GM18517 (cell line): ENCODE measurements around the gene MYT1.
A peak's percentile ranks its signal among the peaks of the same experiment; 100 is the strongest.

Experiments
- ATAC-seq: cut with Tn5 transposase; IDR thresholded peaks from one replicate; pipeline ENCODE4 v1.9.1; 2021; ENCODE audit warnings: mild to moderate bottlenecking, moderate library complexity; ENCODE audit not compliant: unreplicated experiment

Gene MYT1

DNA sequence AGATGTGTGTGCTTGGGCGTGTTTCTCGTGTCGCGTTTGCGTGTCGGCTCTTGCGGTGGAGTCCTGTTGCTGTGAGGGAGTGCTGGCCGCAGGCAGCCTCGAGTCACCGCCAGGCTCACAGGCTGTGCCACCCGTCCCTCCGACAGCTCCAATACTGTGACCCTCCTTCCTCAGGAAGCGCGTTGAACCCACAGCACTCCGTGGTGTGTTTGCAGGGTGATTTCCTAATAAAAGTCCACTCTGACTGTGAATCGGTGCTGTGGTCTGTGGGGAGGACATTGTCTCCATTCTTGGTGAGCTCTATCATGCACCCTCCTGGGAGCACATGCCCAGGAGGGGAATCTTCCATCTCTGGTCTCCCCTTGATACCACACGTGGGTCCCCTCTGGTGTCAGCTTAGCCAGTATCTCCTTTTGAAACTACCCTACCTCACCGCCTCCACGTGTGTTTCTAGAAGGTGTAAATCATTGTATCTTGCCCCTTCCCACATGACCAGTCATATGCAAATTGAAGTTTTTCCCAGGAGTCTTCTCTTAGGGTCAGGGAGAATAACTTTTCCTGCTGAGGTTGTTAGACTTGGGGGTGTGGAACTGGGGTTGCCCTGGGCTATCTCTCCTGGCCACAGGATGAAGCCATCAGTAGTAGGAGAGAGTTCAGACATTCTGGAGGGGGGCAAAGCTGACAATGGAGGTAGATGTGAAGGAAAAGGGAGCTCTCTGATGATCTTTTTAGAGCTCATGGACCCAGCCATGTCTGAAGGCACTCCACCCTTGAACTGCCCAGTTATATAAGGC, 77.9 kb downstream of the MYT1 start:
- ATAC-seq = no peak

DNA sequence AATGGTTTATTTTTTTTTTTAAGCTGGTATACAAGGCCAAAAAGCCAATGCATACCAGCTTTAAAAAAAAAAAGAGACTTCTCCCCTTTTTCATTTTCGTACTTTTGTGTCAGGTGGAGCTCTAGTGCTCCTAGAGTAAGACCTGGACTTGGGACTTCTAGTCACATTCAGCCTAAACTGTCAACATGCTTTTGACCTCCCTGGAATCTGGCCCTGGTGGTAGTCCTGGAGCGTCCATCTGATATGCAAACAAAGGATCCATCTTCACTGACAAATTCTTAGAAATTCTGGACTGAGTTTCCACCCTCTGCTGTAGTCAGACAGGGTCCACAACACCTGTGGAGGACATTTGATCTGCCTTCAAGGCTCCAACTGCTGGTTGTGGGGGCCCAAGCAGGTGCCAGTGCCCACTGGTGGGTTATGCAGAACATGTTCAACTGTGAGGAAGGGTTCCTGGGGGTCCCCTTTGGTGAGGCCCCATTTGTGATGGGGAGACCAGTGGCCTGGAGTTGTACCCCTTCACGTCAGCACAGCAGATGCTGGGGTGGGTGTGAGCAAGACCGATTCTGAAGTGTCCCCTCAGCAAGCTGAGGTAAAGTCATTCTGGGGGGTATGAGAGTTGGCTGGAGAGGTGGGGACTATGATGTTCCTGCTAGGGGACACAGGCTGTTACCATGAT, 78.7 kb downstream of the MYT1 start:
- ATAC-seq = no peak

DNA sequence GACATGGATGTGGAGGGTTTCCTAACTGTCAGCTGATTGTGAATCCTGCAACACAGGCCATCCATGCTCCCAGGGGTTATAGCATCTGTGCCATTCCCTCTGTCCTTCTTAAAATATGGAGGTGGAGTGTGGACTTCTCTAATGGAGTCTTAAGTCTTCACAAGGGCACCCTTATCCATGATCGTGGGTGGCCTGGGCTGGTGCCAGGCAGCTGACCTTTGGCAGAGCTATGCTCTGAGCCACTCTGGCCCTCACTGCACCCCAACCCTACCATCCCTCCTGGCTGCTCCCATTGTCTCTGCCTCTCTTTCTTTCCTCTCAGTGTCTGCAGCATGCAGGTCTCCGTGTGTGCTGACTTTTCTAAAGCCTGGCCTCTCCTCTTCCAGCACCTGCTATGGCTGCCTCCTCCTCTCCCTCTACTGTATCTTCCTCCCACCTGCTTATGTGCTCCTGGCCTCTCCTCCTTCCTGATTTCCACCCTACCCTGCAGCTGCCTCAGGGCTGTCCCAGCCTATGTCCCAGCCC, 80.1 kb downstream of the MYT1 start:
- ATAC-seq = no peak

DNA sequence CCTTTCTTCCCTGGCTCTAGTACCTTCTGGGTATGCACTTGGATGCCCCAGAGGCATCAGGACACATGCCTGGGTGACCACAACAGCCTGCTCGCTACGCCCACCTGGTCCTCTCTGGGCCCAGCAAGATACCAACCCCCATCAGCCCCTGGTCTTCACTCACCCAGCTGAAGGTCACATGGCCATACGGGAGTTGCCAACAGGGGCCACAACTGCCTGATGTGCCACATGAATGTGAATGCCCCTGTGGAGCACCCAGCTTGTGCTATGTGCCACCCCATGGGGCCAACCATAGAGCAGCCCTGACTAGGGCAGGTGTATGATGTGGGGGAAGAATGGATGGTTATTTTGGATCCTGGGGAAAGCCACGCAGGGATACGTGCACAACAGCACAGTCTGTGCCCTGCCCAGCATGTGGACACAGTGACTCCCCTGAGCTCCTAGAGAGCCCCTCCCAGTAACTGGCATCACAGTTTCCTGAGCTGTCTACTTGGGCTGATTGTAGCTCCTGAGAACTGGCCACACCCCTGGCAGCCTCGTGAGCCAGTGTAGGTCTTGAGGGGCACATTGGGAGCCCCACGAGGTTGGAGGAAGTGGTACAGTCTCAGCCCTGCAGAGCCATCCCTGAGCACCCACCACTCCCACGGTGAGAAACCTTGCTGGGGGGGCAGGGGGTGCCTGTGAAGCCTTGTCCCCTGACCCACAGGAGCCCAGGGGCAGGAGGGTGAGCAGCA, 80.8 kb downstream of the MYT1 start:
- no peak for ATAC-seq

DNA sequence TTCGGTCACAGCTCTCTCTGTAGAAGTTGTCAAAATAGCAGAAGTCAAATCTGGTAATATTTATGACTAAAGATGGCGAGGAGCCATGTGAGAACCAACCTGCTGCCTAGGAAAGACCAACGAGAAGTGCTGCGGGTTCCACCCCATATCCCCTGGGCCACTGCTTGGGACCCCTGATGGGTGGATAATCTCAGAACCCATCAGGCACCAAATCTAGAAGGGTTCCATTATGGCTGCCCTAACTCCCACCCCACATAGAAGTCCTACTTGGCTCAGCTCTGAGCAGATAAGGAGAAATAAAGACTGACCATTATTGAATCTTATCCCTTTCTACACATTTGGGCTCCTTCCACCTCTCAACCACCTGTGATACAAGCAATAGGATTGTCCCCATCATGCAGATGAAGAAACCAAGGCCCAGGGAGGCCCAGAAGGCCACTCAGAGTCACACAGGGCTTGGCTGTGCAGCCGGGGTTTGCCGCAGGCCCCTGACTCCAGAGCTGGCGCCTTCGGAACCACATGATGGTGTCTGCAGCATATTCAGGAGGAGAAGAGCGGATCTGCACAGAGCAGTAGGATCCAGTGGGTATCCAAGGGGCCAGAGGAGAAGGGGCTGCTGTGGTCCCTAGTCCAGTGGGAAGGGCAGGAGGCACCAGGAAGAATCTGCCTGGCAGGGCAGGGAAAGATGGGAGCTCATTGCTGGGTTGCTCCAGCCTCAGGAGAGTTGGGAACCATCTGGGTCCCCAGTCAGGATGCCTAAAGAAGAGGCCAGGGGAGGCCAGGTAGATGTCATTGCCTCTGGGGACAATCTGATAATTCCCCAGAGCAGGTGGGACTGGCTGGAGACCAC, 81.7 kb downstream of the MYT1 start:
- no peak for ATAC-seq

DNA sequence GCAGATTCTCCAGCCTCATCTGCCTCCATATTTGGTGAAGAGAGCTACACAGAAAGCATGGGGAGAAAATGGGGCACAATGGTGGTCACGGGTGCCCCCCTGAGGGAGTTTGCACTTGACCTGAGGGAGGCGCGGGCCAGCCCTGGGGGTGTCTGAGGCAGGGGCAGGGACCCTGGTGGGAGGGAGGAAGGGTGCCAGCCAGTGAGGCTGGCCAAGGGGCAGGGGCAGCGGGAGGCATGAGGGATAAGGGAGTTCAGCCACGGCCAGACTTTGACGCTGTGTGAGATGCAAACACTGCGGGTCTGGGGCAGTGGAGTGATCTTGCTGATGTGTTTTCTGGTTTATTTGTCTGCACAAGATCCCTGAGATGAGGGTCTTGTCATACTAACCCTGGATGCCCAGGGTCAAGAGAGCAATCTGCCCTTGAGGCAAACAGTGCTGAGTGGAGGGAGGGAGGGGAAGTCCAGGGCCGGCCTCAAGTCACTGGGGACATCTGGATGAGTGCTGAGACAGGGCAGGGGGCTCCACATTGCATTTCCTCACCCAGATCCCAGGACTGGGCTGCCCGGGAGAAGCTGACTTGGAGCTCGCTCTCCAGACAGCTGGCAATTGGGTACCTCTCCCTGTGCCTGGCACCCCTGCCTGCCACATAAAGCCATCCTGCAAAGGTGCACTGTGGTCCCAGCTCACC, 82.5 kb downstream of the MYT1 start:
- no peak for ATAC-seq

DNA sequence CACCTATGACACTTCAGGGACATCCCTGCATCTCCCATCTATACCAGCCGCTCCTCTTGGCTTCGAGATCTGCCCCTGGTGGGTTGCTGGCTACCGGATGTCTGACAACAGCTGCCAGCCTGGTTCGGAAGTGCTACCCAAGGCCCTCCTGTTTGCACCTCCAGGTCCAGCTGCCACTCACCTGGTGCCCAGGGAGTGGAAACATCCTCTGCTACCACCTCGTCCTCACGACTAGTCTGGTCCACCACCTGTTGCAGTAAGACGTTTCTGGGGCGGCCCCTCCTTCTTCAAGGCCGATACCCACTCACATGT, 83.0 kb downstream of the MYT1 start:
- ATAC-seq = no peak

DNA sequence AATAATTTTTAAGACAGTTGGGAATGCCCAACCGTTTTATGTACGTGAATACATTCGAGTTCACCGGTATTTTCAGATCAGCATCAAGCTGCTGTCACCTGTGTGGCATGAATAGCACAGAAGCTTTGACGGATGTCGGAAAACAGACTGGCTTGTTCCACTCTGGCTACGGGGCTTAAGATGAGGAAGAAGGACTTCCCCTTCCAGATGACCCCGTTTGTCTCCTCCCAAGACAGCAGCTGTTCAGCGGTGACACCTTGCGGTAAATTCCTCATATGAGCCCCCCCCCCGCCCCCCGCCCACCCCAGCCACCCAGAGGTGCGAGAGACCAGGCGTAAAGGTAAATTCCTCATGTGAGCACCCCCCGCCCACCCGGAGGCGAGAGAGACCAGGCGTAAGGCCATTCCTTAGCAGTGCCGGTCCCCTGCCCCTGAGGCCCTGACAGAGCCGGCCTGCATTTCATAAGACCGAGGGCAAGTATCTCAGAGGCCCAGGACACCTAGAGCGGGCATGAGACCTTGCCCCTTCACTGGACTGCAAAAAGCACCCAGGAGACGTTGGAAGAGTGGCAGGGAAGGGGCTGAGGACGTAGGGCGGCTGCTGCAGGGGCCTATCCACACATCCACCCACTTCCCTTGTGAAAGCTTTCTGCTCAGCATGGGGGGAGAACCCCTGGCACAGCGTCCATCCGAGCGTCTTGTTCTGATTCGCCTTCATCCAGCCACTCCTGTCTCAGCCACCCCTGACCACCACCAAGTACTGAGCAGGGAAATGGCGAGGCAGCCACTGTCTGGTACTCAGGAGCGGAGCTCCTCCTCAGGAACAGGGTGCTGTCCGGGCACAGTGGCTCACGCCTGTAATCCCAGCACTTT, 84.0 kb downstream of the MYT1 start:
- ATAC-seq = no peak

DNA sequence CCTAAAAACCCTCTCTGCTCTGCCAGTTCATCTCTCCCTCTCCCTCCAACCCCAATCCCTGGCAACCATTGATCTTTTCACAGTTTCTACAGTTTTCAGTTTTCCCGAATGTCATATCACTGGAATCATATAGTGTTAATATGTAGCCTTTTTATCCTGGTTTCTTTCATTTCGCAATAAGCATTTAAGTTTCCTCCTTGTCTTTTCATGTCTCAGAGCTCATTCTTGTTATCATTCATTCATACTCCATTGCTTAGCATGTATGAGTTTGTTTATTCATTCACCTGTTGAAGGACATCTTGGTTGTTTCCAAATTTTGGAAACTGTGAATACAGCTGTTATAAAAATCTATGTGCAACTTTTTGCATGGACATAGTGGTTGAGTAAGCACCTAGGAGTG, 85.8 kb downstream of the MYT1 start:
- no peak for ATAC-seq

DNA sequence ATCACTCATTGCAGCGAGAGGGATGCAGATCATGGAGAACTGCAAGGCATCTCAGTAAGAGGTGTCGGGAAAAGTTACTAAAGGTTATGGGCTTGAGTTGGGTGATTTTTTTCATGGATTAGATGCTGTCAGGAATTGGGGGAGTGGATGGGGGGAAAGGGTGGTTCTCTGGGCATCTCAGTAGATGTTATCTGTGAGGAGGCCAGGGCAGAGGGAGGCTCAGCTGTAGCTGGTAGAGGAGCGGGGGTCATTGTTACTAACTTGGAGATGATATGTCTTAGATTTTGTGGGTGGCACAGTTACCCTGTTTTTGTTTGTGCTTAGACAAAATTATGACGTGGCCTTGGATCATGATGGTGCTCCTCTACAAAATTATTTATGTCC, 88.7 kb downstream of the MYT1 start:
- ATAC-seq = no peak

DNA sequence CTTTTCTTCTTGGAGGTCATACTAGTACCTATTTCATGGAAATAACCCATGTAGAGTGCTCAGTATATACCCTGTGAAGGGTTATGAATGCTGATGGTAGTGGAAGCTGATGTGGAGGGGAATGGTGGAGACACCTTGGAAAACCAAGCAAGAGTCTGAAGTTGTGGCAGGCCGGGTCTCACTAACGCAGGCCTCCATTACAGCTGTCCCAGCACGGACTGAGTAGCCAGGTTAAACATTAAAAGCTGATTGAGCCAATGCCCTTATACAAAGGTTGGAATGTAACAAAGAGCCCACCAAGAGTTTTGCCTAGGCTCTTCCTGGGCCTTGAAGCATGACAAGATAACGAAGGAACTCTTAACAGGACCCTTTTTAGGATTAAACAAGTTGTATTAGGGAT, 89.2 kb downstream of the MYT1 start:
- ATAC-seq = no peak

DNA sequence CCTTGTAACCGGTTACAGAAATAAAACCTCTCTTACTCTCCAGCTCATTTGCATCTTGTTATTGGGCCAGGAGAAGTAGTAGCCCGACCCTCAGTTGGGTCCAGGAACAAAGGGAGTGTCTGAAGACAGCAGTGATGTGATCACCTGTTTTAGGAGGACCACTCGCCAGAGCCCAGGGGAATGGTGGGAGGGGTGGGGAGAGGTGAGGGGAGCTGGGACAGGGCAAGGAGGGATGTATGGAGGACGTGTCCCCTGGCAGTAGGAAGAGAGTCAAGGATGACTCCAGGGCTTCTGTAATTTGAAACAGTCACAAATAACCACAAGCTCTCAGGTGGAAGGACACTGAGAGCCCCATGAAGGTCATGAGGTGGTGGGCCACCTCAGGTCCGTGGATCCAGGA, 89.9 kb downstream of the MYT1 start:
- ATAC-seq = no peak

DNA sequence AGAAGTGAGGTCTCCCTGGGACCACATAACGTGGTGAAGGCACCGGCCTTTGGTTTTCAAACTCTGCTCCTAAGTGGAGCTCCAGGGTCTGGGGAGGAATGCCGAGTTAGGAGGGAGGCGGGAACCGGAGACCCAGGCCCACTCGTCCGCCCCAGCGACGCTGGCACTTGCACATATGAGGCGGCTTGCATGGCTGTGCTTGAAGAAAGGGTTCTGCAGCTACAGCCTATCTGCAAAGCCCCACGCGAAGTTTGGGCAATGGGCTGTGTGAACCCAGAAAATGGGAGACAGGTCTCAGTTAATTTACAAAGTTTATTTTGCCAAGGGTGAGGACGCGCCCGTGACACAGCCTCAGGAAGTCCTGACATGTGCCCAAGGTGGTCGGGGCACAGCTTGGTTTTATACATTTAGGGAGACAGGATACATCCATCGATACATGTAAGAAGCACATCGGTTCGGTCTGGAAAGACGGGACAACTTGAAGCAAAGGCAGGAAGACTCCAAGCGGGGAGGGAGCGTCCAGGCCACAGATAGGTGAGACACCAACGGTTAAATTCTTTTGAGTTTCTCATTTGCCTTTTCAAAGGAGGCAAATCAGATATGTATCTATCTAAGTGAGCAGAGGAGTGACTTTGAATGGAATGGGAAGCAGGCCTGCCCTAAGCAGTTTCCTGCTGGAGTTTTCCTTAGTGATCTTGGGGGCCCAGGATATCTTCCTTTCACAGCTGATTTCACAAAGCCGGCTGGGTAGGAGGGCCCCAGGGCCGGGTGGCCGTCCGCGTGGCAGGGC, 90.5 kb downstream of the MYT1 start:
- ATAC-seq = no peak

DNA sequence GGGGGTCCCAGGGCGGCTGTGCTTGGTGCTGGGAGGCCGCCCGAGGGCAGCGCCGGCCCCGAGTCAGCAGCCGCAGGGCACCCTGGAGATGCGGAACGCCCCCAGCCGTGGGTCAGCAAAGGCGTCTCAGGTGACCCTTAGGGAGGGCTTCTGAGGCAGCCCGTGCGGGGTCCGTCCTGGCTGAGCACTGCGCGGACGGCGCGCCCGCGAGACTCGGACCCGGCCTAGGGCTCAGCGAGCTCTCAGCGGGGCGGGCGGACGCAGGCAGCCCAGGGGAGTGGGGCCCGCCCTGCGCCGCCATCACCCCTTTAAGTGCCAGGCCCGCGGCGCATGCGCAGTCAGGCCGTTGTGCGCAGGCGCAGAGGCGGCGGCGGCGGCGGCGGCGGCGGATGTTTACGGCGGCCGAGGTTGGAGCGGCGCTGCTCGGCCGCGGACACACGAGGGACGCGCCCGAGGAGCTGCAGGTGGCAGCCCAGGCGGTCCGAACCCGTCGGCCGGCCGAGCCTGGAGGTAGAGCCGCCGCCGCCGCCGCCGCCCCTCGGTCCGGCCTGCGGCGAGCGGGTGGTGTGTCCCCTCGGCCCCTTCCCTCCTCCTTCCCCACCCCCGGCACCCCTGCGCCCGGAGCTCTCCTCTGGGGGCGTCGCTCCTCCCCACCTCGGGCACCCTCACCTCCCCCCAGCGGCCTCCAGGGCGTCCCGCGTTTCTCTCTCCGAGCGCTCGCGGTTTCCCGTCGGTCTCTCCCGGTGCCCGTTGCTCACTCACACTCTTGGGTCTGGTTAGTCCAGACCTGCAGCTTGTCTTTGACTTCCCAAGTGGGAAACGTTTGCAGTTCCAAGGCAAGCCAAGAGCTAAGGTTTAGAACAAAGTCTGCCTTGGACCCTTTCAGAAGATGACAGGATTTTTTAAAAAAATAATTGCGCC, 91.4 kb downstream of the MYT1 start, which contains the start of gene PCMTD2:
Gene PCMTD2 (plus strand): TSS at position 388 of the 921 bp plus-strand sequence. CDS start 4,218 bp downstream, outside the sequence.
- peak; percentile 83 for ATAC-seq

DNA sequence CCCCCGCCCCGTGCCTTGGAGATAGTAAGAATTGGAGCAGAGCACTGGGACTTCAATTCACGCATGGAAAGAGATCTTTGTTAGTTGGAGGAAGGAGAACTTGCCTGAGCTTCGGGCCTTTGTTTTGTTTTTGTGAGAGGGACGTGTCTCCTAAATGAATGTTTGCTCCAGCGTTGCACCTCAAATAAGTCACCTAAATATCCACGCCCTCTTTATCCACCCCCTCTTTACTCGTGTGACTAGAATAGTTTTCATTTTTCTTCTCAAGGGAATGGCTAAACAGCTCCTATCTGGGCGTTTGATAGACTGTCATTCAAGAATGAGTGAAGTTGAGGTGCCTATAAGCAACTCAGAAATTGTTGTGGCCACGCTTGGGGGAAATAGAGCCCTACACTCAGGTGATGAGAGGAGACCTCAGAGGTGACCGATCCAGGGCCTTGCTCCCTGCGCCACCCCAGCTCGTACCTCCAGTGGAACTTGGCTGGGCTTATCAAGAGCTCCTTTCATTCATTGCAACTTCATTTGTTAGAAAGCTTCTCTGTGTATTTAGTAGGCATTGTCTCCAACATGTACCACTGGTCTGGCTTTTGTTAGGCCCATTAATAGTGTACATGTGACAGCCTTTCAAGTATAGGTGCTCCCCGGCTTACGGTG, 92.2 kb downstream of the MYT1 start:
- no peak for ATAC-seq

DNA sequence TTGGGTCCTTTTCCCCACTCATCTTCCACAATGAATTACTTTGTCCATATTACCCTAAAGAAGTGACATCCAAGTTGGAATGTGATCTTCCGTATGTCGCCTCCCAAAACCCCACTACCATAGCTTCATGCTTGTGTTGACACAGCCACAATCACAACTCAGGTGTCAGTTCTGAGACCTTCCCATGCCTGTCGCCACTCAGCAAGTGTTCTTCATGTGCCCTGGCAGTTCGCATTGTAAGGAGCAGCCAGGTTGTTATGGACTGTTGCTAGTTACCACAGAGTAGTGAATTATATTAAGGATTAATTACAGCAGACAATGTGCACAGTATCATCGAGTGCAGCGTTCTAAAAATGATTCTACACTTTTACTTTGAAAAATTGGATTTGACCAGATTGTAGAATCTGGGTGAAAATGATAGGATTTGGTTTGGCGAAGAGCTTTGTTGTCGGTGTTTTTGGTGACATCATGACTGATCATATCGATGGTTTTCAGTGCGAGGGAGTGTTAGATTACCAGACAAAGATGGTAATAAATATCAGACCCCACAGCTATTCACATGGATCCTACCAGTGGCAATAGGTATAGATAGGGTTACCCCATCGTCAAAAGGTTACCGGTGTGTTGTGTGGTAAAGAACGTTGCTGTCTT, 93.0 kb downstream of the MYT1 start:
- no peak for ATAC-seq
